HFFc6 (cell line): ENCODE measurements around the gene PKP4. TPM values are rescaled to one million over a fixed set of nuclear protein-coding genes. Genes with fewer than 3 reads are reported as not detected.
"Not testable (repeated sequence)": the region's sequence is repeated elsewhere in the genome, so short reads cannot be mapped to it uniquely, and the experiment has no call there.

Experiments used
- DNase-seq: peaks from one replicate; pipeline ENCODE4 v3.0.0-alpha.2; 2018
- H3K27ac Mint-ChIP-seq: 2 replicates; pipeline ENCODE4 v1.8.0; 2020; ENCODE audit warnings: mild to moderate bottlenecking, mixed read lengths
- H3K27me3 Mint-ChIP-seq: 2 replicates; pipeline ENCODE4 v1.8.0; 2021; ENCODE audit warnings: mild to moderate bottlenecking, moderate library complexity, mixed read lengths; ENCODE audit not compliant: insufficient read depth
- H3K36me3 Mint-ChIP-seq: 2 replicates; pipeline ENCODE4 v1.8.0; 2021; ENCODE audit warnings: low read depth, mixed read lengths
- H3K4me1 Mint-ChIP-seq: 2 replicates; pipeline ENCODE4 v1.8.0; 2020; ENCODE audit warnings: low read depth, mixed read lengths
- H3K4me3 Mint-ChIP-seq: 2 replicates; pipeline ENCODE4 v1.8.0; 2020; ENCODE audit warnings: mild to moderate bottlenecking, moderate library complexity, mixed read lengths
- H3K9me3 Mint-ChIP-seq: 2 replicates; pipeline ENCODE4 v1.8.0; 2020; ENCODE audit warnings: mild to moderate bottlenecking, mixed read lengths
- total RNA-seq, 6 experiments: library from RNA; stranded (reverse); fragmentation: NEBNext Ultra II Directional; extraction: Animal tissue kit (Norgen Biotek cat#: 25700); gene quantifications; 2 replicates in 1 of 6; 3 replicates in 5 of 6; pipeline ENCODE4 v1.2.3, GENCODE V29; 2021
- TF ChIP-seq, protein P1 (sequence below): fragments of 200-600 bp; sonication (generic); IDR thresholded peaks from 2 replicates; pipeline ENCODE4 v1.5.0; 2021; ENCODE audit warnings: antibody characterized with exemption, mild to moderate bottlenecking

The PKP4 gene
- total RNA-seq, 6 experiments from 2014 or later: 35.9 to 48.9 (median 43.5) TPM

DNA sequence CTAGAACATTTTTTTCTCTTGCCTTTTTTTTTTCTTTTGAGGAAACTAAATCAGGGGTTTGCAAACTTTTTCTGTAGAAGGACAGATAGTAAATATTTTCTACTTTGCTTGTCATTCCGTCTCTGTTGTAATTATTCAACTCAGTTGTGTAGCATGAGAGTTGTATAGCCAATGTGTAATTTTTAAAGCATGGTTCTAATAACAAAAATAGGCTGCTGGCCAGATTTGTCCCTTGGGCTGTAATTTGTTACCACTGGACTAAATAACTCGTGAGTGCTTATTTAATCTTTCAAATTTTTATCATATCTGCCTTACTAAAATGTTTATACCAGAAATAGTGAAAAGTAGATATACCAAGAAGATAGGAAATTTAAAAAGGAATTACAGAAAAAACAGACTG lies 43.2 kb upstream of the PKP4 start:
- Mint-ChIP-seq H3K27ac (peak overlapping the region; percentile 68), H3K9me3 (peaks cover 41% of the 10 kb centered on the region), H3K4me1 (peaks cover 52% of the 10 kb centered on the region), H3K4me3 (peak overlapping the region; percentile 77), H3K27me3 (no peaks in the 10 kb centered on the region), H3K36me3 (peaks cover 52% of the 10 kb centered on the region)
- TF ChIP-seq, protein P1, sequence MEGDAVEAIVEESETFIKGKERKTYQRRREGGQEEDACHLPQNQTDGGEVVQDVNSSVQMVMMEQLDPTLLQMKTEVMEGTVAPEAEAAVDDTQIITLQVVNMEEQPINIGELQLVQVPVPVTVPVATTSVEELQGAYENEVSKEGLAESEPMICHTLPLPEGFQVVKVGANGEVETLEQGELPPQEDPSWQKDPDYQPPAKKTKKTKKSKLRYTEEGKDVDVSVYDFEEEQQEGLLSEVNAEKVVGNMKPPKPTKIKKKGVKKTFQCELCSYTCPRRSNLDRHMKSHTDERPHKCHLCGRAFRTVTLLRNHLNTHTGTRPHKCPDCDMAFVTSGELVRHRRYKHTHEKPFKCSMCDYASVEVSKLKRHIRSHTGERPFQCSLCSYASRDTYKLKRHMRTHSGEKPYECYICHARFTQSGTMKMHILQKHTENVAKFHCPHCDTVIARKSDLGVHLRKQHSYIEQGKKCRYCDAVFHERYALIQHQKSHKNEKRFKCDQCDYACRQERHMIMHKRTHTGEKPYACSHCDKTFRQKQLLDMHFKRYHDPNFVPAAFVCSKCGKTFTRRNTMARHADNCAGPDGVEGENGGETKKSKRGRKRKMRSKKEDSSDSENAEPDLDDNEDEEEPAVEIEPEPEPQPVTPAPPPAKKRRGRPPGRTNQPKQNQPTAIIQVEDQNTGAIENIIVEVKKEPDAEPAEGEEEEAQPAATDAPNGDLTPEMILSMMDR: no peak
- no peak for DNase-seq

DNA sequence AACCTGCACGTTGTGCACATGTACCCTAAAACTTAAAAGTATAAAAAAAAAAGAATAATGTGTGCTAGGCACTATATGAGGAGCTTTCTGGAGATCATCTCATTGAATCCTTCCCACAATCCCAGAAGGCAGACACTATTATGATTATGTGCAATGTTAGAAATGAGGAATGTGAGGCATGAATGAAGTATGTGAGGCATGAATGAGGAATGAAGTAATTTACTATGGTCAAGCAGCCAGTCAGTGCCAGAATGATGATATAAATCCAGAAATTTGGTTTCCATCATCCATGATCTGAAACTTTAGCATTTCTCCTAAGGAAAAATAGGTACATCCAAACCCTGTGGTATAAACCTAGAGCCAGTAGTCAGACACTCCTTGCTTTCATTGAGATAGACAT lies 42.2 kb upstream of the PKP4 start:
- TF ChIP-seq, protein P1: no peak
- Mint-ChIP-seq H3K4me1 (peaks cover 52% of the 10 kb centered on the region), H3K36me3 (peaks cover 47% of the 10 kb centered on the region), H3K27me3 (no peaks in the 10 kb centered on the region), H3K9me3 (peaks cover 39% of the 10 kb centered on the region), H3K4me3 (peak overlapping the region; percentile 77; the same call in 1 of the 2 replicates), H3K27ac (peak overlapping the region; percentile 68)
- peak; percentile 67 for DNase-seq

DNA sequence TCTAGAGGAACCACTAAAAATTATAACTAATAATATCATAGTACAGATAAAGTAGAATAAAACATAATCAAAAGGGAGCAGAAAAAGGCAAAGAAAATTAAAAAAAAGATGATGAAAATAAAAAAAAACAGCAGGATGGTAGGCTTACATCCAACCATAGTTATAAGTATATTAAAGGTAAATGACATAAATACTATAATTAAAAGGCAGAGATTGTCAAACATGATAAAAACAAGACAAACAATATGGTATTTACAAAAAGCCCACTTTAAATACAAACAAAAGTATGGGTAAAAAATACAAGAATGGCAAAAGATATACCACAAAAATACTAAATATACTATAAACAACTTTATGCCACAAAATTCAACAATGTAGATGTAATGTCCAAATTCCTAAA lies 24.6 kb upstream of the PKP4 start:
- no peaks in the 10 kb centered on the region for H3K4me1 Mint-ChIP-seq
- H3K27me3 Mint-ChIP-seq: peaks cover 7% of the 10 kb centered on the region
- peaks cover 5% of the 10 kb centered on the region for H3K9me3 Mint-ChIP-seq
- H3K36me3 Mint-ChIP-seq: peaks cover 5% of the 10 kb centered on the region; the same call in 1 of the 2 replicates
- TF ChIP-seq, protein P1: no peak
- no peak overlapping the region for H3K4me3 Mint-ChIP-seq
- no peak for DNase-seq
- H3K27ac Mint-ChIP-seq: no peak overlapping the region

DNA sequence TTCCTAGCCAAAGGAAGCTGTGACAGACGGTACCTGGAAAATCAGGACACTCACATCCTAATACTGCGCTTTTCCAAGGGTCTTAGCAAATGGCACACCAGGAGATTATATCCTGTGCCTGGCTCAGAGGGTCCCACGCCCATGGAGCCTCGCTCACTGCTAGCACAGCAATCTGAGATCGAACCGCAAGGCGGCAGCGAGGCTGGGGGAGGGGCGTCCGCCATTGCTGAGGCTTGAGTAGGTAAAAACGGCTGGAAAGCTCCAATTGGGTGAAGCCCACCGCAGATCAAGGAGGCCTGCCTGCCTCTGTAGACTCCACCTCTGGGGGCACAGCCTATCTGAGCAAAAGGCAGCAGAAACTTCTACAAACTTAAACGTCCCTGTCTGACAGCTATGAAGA lies 23.0 kb upstream of the PKP4 start:
- not testable (repeated sequence) for H3K9me3 Mint-ChIP-seq, H3K27me3 Mint-ChIP-seq, H3K27ac Mint-ChIP-seq, H3K36me3 Mint-ChIP-seq, H3K4me3 Mint-ChIP-seq, DNase-seq, H3K4me1 Mint-ChIP-seq

DNA sequence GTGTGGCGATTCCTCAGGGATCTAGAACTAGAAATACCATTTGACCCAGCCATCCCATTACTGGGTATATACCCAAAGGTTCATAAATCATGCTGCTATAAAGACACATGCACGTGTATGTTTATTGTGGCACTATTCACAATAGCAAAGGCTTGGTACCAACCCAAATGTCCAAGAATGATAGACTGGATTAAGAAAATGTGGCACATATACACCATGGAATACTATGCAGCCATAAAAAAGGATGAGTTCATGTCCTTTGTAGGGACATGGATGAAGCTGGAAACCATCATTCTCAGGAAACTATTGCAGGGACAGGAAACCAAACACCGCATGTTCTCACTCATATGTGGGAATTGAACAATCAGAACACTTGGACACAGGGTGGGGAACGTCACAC lies 17.7 kb upstream of the PKP4 start:
- not testable (repeated sequence) for H3K9me3 Mint-ChIP-seq, H3K27ac Mint-ChIP-seq, H3K4me1 Mint-ChIP-seq, H3K27me3 Mint-ChIP-seq, DNase-seq, H3K36me3 Mint-ChIP-seq, H3K4me3 Mint-ChIP-seq

DNA sequence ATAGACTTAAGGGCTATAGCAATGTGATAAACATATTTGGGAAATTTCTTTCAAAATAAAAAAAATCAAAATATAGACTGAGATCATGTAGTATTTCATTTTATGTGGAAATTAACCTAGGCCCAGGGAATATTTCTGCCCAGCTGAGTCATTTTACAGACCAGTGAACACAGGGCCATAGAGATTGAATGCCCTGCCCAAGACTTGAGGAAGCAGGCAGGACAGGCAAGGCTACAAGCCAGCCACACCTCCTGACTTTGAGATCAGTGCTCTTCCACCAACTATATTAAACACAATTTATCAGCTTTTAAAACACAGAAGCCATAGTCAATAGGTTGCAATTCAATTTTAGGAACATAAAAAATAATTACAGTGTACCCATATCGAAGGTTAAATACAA lies 13.1 kb upstream of the PKP4 start:
- Mint-ChIP-seq H3K36me3 (no peaks in the 10 kb centered on the region), H3K4me3 (no peak overlapping the region), H3K4me1 (no peaks in the 10 kb centered on the region), H3K27me3 (no peaks in the 10 kb centered on the region), H3K9me3 (no peaks in the 10 kb centered on the region; the same call in 1 of the 2 replicates), H3K27ac (no peak overlapping the region)
- no peak for DNase-seq
- TF ChIP-seq, protein P1: no peak
